GM12872 (cell line): Measurements from ENCODE around the gene HEMGN.

ENCODE experiments used
- CTCF ChIP-seq: IDR thresholded peaks from 3 replicates; pipeline ENCODE4 v1.5.1; 2011; ENCODE audit warnings: low read depth, mild to moderate bottlenecking, low read length, moderate library complexity; ENCODE audit not compliant: insufficient read depth

HEMGN gene

GRCh38 chr9:97981846-97982682 is 44.1 kb upstream of the HEMGN start:
- no peak for TF ChIP-seq CTCF

DNA sequence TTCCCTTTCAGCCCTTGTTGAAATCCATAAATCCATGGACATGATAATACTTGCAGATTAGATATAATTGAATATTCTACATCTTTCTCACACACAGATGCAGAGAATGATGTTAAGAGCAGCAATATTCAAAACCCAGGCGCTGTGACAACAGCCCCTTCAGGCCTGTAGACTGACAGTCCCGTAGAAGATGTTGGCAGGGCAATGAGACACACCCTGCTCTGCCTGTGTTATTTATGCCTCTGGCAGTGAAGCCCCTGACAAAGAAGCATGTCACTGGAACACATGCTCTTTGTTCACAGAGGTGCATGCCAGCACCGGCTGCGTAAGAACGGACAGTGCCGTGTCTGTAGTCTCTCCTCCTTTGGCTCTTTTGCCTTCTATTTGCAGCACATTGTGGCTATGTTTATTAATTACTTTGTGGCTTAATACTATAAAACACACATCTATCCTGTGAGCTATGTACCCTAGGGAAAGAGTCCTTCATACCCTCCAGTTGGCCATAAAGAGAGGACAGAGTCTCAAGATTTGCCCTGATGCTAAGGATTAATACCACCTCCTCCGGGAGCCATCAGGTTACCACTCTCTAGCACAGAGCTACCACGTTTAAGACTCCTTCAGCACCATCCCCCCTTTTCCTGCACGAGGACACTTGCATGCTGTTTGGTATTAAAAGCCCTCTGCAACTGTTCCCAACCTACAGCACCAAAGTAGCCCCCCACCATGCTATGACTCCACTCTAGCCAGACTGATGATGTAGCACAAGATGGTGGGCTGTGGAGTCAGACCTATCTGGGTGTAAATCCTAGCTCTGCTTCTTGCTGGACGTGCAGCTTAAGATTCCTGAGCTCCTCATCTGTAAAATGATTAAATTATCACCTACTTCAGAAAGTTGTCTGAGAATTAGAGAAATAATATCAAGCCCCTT is 43.2 kb upstream of the HEMGN start:
- TF ChIP-seq CTCF: no peak

DNA sequence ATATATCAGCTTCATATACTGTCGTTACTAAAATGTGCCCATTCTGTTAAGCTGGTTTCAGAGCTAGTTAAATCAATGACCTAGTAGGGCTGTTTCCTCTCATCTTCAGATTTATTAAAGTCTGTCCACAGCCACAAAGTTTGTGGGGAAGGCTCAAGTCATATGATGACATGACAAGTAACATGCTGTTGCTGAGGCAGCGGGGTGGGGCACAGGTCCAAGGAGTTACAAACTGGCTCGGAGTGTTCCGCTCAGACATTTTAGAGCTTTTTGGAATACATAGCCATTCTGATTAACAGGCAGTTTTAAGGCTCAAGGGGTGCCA is 42.5 kb upstream of the HEMGN start:
- TF ChIP-seq CTCF: no peak

GRCh38 chr9:97979788-97980478 is 42.0 kb upstream of the HEMGN start:
- TF ChIP-seq CTCF: no peak

DNA sequence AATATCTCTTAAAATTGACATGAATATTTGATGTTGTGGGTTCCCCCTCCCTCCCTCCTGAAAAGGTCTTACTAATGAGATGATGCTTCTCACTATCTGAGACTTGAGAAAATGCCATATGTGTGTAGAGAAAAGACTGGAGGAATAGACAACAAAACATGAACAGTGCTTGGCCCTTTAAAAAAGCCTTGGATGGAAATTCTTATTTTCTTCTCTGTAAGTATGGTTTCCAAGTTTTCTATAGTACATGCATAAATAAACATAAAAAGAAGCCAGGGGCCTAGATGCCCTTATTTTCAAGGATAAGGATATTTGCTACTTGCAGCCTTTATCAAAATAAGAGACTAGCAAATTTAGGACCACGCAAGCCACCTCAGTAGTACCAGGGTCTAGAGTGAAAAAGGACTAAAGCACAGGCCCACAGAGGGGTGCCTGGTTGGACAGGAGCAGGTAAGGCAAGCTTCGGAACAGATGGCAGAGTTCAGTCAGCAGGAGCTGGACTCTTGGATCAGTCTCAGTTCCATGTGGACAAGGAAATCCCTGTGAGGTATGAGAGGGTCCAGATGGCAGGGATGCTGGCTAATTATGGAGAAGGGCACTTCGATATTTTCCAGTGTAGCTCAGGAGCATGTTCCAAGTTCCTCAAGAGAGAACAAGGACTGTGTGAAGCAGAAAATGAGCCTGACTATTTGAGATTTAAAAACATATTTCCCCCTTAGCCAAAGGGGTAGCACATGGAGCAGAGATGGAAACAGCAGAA is 40.6 kb upstream of the HEMGN start:
- TF ChIP-seq CTCF: no peak

- no peak for TF ChIP-seq CTCF
Measured at GRCh38 chr9:97975376-97975775, 37.4 kb upstream of the HEMGN start.
